PC-9 (cell line): ENCODE data around the gene WFIKKN1. TPM values are rescaled to one million over a fixed set of nuclear protein-coding genes. Genes with fewer than 3 reads are reported as not detected.

Experiments
- BruUV-seq: library from RNA; stranded (reverse); fragments of 400-500 nt; replicated peaks from 2 replicates; lab custom pipeline; 2021; lab: Mats Ljungman, UMichigan
- CTCF ChIA-PET: fragments of 300-600 bp; sonication (Branson Sonifier 250); formaldehyde crosslinking; loops from one replicate; lab custom pipeline; 2022; ENCODE audit warnings: antibody characterized with exemption; lab: Charles Lee
- POLR2A ChIA-PET: fragments of 300-600 bp; sonication (Branson Sonifier 250); formaldehyde crosslinking; loops from one replicate; lab custom pipeline; 2022; ENCODE audit warnings: antibody characterized with exemption; ENCODE audit not compliant: unreplicated experiment; lab: Charles Lee
- DNase-seq, 2 experiments: peaks; one replicate each; pipeline versions ENCODE4 v3.0.0 to v3.0.0-alpha.2; 2015 to 2022; ENCODE audit warnings: mixed read lengths in 1 of 2
- H2AFZ ChIP-seq: fragments of 200-600 bp; sonication (generic); 2 replicates; pipeline ENCODE4 v1.8.1; 2017; ENCODE audit warnings: antibody characterized with exemption
- H3F3A ChIP-seq: fragments of 200-600 bp; sonication (generic); 2 replicates; pipeline ENCODE4 v1.8.1; 2017; ENCODE audit warnings: antibody characterized with exemption, mild to moderate bottlenecking, low read depth; ENCODE audit not compliant: insufficient read depth
- H3K27ac ChIP-seq: fragments of 200-600 bp; sonication (generic); 2 replicates; pipeline ENCODE4 v1.6.1; 2016; ENCODE audit warnings: mixed run types
- H3K27me3 ChIP-seq: fragments of 200-600 bp; sonication (generic); 2 replicates; pipeline ENCODE4 v1.6.1; 2016; ENCODE audit warnings: low read depth, mixed run types; ENCODE audit not compliant: insufficient read depth
- H3K36me3 ChIP-seq: fragments of 200-600 bp; sonication (generic); 2 replicates; pipeline ENCODE4 v1.6.1; 2016; ENCODE audit warnings: low read depth, mixed run types
- H3K4me1 ChIP-seq: fragments of 200-600 bp; sonication (generic); replicated peaks from 2 replicates; pipeline ENCODE4 v1.6.1; 2016; ENCODE audit warnings: mixed run types; ENCODE audit not compliant: insufficient read depth
- H3K4me2 ChIP-seq: fragments of 200-600 bp; sonication (generic); 2 replicates; pipeline ENCODE4 v1.6.1; 2017; ENCODE audit warnings: mixed run types
- H3K4me3 ChIP-seq: fragments of 200-600 bp; sonication (generic); 2 replicates; pipeline ENCODE4 v1.6.1; 2016; ENCODE audit warnings: mixed run types
- H3K79me2 ChIP-seq: fragments of 200-600 bp; sonication (generic); 2 replicates; pipeline ENCODE4 v1.6.1; 2017; ENCODE audit warnings: low read depth, mixed run types
- H3K9me2 ChIP-seq: fragments of 200-600 bp; sonication (generic); 2 replicates; pipeline ENCODE4 v1.8.1; 2017; ENCODE audit warnings: mild to moderate bottlenecking; ENCODE audit not compliant: insufficient read depth
- H3K9me3 ChIP-seq: fragments of 200-600 bp; sonication (generic); 2 replicates; pipeline ENCODE4 v1.8.1; 2016; ENCODE audit warnings: low read depth; ENCODE audit not compliant: insufficient read depth
- H4K20me1 ChIP-seq: fragments of 200-600 bp; sonication (generic); 2 replicates; pipeline ENCODE4 v1.8.1; 2017; ENCODE audit not compliant: insufficient read depth
- CTCF ChIP-seq: fragments of 200-600 bp; sonication (generic); conservative IDR thresholded peaks from 2 replicates; pipeline ENCODE4 v1.6.1; 2017; ENCODE audit warnings: mixed run types, antibody characterized with exemption, mild to moderate bottlenecking, moderate library complexity
- EZH2 ChIP-seq: fragments of 200-600 bp; sonication (generic); IDR thresholded peaks from 2 replicates; pipeline ENCODE4 v1.8.0; 2017; ENCODE audit warnings: antibody characterized with exemption, low read depth
- intact Hi-C: fragments of 100-400 bp; cut with micrococcal nuclease; formaldehyde crosslinking; loops from one replicate; pipeline ENCODE4 v1.10.0; 2022; ENCODE audit not compliant: unreplicated experiment
- total RNA-seq: library from RNA; stranded (reverse); gene quantifications from 2 replicates; pipeline ENCODE4 v1.2.3, GENCODE V29; 2021

The WFIKKN1 gene
- total RNA-seq, 1 experiment from 2014 or later: 6.9 TPM

DNA sequence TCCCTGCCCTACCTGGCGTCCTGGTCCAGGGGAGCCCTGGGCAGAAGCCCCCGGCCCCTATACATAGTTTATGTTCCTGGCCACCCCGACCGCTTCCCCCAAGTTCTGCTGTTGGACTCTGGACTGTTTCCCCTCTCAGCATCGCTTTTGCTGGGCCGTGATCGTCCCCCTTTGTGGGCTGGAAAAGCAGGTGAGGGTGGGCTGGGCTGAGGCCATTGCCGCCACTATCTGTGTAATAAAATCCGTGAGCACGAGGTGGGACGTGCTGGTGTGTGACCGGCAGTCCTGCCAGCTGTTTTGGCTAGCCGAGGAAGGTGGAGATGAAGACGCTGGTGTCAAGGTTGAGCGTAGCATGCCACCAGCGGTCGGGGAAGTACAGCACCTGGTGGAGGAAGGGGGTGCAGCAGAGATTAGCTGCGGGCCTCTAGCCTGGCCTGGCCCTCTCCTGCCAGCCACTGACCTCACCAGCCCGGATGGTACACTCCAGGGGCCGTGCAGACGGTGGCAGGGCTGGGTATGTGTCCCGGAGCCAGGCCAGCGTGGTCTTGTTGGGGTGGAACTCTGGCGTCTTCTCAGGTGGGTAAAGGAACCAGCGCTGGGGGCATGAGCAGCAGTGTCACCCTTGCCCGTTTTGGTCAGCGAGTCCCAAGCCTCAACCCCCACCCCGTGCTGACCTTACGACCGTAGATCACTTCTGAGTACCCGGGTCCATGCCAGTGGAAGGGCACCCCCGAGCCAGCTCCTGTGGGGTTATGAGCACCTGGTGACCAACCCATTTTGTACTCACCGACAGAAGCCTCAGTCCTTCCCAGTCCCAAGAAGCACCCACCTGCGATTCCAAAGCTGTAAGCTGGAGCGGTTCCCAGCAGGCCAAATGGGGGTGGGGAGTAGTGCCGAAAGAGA, 52.0 kb downstream of the WFIKKN1 start:
- peaks cover 33% of the 10 kb centered on the region for H3K4me1 ChIP-seq
- ChIA-PET POLR2A (interaction anchor here (0.6 kb wide), 1 partner anchor 112 kb away, joined by 7 read pairs; no protein-coding TSS in a partner anchor), CTCF (no interaction called here)
- H3K9me2 ChIP-seq: no peaks in the 10 kb centered on the region
- BruUV-seq: no TSS peak
- H3K36me3 ChIP-seq: no peaks in the 10 kb centered on the region; the same call in 1 of the 2 replicates
- peaks cover 30% of the 10 kb centered on the region for H4K20me1 ChIP-seq
- H2AFZ ChIP-seq: no peak overlapping the region
- peak overlapping the region; percentile 86 for H3K4me2 ChIP-seq
- DNase-seq: no peak
- H3K79me2 ChIP-seq: peaks cover 33% of the 10 kb centered on the region
- H3K4me3 ChIP-seq: peak overlapping the region; percentile 83
- no peak for TF ChIP-seq CTCF
- TF ChIP-seq EZH2: no peak
- no peak overlapping the region for H3K27ac ChIP-seq
- peaks cover 40% of the 10 kb centered on the region; the same call in 1 of the 2 replicates for H3F3A ChIP-seq
- no peaks in the 10 kb centered on the region for H3K27me3 ChIP-seq
- H3K9me3 ChIP-seq: no peaks in the 10 kb centered on the region
- intact Hi-C loops: loop anchor here (5.0 kb wide), 1 partner anchor 155 kb away; the partner anchor contains the start of gene CAPN15

DNA sequence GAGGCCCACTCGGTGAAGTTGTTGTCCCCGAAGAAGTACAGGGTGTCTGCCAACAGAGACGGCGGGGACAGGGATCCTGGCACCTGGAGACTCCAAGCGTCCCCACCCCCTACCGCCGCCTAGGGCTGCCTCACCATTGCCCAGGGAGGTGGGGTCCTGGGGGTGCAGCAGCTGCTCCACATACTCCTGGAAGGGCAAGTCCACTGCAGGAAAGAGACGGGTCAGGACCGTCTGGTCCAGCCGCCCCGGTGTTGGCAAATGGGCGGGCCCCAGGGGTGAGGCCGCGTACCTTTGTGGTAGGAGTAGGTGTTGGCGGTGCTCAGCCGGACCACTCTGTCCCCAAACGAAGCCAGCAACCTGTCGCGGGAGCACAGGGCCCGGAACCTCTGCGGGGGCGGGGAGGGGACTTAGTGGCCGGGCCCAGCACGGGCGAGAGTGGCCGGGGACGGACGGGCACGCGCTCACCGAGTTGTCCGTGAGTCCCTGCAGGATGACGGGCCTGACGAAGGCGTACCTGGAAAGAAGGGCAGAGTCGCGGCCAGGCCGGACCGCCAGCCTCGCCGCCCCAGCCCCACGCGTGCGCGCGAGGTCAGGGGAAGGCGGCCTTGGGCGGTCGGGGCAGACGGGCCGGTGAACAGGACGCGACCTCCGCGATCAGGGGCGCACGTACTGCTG, 52.7 kb downstream of the WFIKKN1 start:
- POLR2A ChIA-PET: no interaction called here
- DNase-seq: no peak
- H3K79me2 ChIP-seq: peaks cover 33% of the 10 kb centered on the region
- peaks cover 30% of the 10 kb centered on the region for H4K20me1 ChIP-seq
- H3F3A ChIP-seq: peaks cover 41% of the 10 kb centered on the region; the same call in 1 of the 2 replicates
- intact Hi-C loops: loop anchor here (5.0 kb wide), 1 partner anchor 156 kb away; the partner anchor contains the start of gene CAPN15
- TF ChIP-seq EZH2: no peak
- no peak for TF ChIP-seq CTCF
- CTCF ChIA-PET: no interaction called here
- H3K4me1 ChIP-seq: peaks cover 33% of the 10 kb centered on the region
- H3K9me3 ChIP-seq: no peaks in the 10 kb centered on the region
- H3K36me3 ChIP-seq: no peaks in the 10 kb centered on the region; the same call in 1 of the 2 replicates
- no peak overlapping the region for H2AFZ ChIP-seq
- no peak overlapping the region for H3K27ac ChIP-seq
- no peaks in the 10 kb centered on the region for H3K27me3 ChIP-seq
- H3K9me2 ChIP-seq: no peaks in the 10 kb centered on the region
- H3K4me3 ChIP-seq: peak overlapping the region; percentile 83
- no TSS peak for BruUV-seq
- H3K4me2 ChIP-seq: peak overlapping the region; percentile 86

Other genes starting within 250 kb of the WFIKKN1 start
- gene PGAP6, start 249.0 kb upstream of the WFIKKN1 start, total RNA-seq: 41.4 and 45.6 TPM in 2 replicates
- 157 and 159 TPM in 2 replicates for gene NME4, start 233.8 kb upstream of the WFIKKN1 start, total RNA-seq
- gene DECR2, start 229.1 kb upstream of the WFIKKN1 start, total RNA-seq: 65.4 and 78.4 TPM in 2 replicates
- 38.4 and 42.4 TPM in 2 replicates for gene RAB11FIP3, start 205.3 kb upstream of the WFIKKN1 start, total RNA-seq
- gene CAPN15, start 103.3 kb upstream of the WFIKKN1 start, total RNA-seq: 66.8 and 68.9 TPM in 2 replicates
- 0.35 TPM in 1 of 2 replicates, not detected in the other for gene PRR35, start 70.6 kb upstream of the WFIKKN1 start, total RNA-seq
- gene NHLRC4, start 64.0 kb upstream of the WFIKKN1 start, total RNA-seq: not detected in 2 replicates
- 72.5 and 96.1 TPM in 2 replicates for gene PIGQ, start 61.0 kb upstream of the WFIKKN1 start, total RNA-seq
- gene RAB40C, start 40.9 kb upstream of the WFIKKN1 start, total RNA-seq: 43.6 and 47.1 TPM in 2 replicates
- gene METTL26, start 5.3 kb downstream of the WFIKKN1 start, total RNA-seq: 144 and 158 TPM in 2 replicates
- 64.2 and 69.6 TPM in 2 replicates for gene MCRIP2, start 10.8 kb downstream of the WFIKKN1 start, total RNA-seq
- gene WDR90, start 18.4 kb downstream of the WFIKKN1 start, total RNA-seq: 118 and 126 TPM in 2 replicates
- gene RHOT2, start 37.1 kb downstream of the WFIKKN1 start, total RNA-seq: 143 and 173 TPM in 2 replicates
- gene RHBDL1, start 44.7 kb downstream of the WFIKKN1 start, total RNA-seq: 18.1 and 19.9 TPM in 2 replicates
- gene STUB1, start 49.4 kb downstream of the WFIKKN1 start, total RNA-seq: 174 and 211 TPM in 2 replicates
- 57.4 and 61.6 TPM in 2 replicates for gene JMJD8, start 53.3 kb downstream of the WFIKKN1 start, total RNA-seq
- 23.9 and 33.6 TPM in 2 replicates for gene WDR24, start 59.4 kb downstream of the WFIKKN1 start, total RNA-seq
- gene FBXL16, start 74.8 kb downstream of the WFIKKN1 start, total RNA-seq: 22.2 and 24.0 TPM in 2 replicates
- 77.5 and 88.5 TPM in 2 replicates for gene METRN, start 84.1 kb downstream of the WFIKKN1 start, total RNA-seq
- 55.0 and 102 TPM in 2 replicates for gene ANTKMT, start 90.2 kb downstream of the WFIKKN1 start, total RNA-seq
- 4.2 and 6.4 TPM in 2 replicates for gene CCDC78, start 95.5 kb downstream of the WFIKKN1 start, total RNA-seq
- gene HAGHL, start 96.1 kb downstream of the WFIKKN1 start, total RNA-seq: 31.0 and 57.6 TPM in 2 replicates
- gene CIAO3, start 110.0 kb downstream of the WFIKKN1 start, total RNA-seq: 44.2 and 45.8 TPM in 2 replicates
- gene MSLN, start 129.7 kb downstream of the WFIKKN1 start, total RNA-seq: 59.9 and 86.4 TPM in 2 replicates
- 53.3 and 56.7 TPM in 2 replicates for gene RPUSD1, start 157.4 kb downstream of the WFIKKN1 start, total RNA-seq
- 67.7 and 77.8 TPM in 2 replicates for gene CHTF18, start 157.6 kb downstream of the WFIKKN1 start, total RNA-seq
- not detected in 2 replicates for gene GNG13, start 169.7 kb downstream of the WFIKKN1 start, total RNA-seq